ENCODE data around the gene NMUR1.
A peak's percentile ranks its signal among the peaks of the same experiment; 100 is the strongest.

The NMUR1 gene

GRCh38 chr2:231545105-231545902 is 15.1 kb upstream of the NMUR1 start:
- Mint-ChIP-seq H3K4me3 (peak overlapping the region; percentile 93), H3K36me3 (ENCODE audit: low read depth) (peaks cover 40% of the 10 kb centered on the region), H3K4me1 (ENCODE audit: low read depth) (peaks cover 50% of the 10 kb centered on the region), H3K27me3 (ENCODE audit: low read depth) (peaks cover 2% of the 10 kb centered on the region), H3K27ac (peak overlapping the region; percentile 99), H3K9me3 (peaks cover 28% of the 10 kb centered on the region)
- DNase-seq (ENCODE audit: low spot score), result peak; percentile 87

DNA sequence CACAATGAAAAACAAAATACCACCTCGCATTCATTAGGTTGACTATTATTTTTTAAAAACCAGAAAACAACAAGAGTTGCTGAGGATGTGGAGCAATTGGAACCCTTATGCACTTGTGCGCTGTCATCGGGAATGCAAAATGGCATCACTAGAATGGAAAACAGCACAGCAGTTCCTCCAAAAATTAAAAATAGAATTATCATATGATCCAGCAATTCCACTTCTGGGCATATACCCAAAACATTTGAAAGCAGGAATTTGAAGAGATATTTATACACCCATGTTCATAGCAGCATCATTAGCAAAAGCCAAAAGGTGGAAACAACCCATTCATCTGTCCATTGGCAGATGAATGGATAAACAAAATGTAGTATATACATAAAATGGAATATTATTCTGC is 11.9 kb upstream of the NMUR1 start:
- H3K4me1 Mint-ChIP-seq (ENCODE audit: low read depth), result peaks cover 44% of the 10 kb centered on the region
- H3K27me3 Mint-ChIP-seq (ENCODE audit: low read depth), result peaks cover 7% of the 10 kb centered on the region
- no peak for DNase-seq (ENCODE audit: low spot score)
- H3K9me3 Mint-ChIP-seq, result peaks cover 28% of the 10 kb centered on the region
- no peak overlapping the region for H3K4me3 Mint-ChIP-seq
- no peak overlapping the region for H3K27ac Mint-ChIP-seq
- H3K36me3 Mint-ChIP-seq (ENCODE audit: low read depth), result peaks cover 32% of the 10 kb centered on the region

DNA sequence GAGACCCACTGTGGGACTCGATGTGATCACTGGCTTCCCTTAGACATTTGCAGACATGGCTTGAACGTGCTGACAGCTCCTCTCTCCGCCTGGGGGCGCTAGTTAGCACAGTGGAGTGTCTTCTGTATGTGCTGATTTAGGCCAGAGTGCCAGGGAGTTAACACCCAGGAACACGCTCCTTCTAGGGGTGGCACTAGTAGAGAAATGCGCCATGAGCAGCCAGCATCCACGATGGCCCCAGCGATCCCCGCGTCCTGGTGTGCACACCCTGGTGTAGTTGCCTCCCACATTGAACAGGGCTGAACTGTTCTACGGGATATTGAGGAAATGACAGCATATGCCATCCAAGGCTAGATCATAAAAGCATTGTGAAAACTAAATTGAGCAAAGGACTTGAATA is 11.4 kb upstream of the NMUR1 start:
- peaks cover 7% of the 10 kb centered on the region for H3K27me3 Mint-ChIP-seq (ENCODE audit: low read depth)
- no peak overlapping the region for H3K27ac Mint-ChIP-seq
- peaks cover 28% of the 10 kb centered on the region for H3K9me3 Mint-ChIP-seq
- peaks cover 32% of the 10 kb centered on the region for H3K36me3 Mint-ChIP-seq (ENCODE audit: low read depth)
- no peak for DNase-seq (ENCODE audit: low spot score)
- peaks cover 44% of the 10 kb centered on the region for H3K4me1 Mint-ChIP-seq (ENCODE audit: low read depth)
- H3K4me3 Mint-ChIP-seq, result no peak overlapping the region

- H3K36me3 Mint-ChIP-seq (ENCODE audit: low read depth), result peaks cover 20% of the 10 kb centered on the region
- H3K27me3 Mint-ChIP-seq (ENCODE audit: low read depth), result peaks cover 7% of the 10 kb centered on the region
- peaks cover 24% of the 10 kb centered on the region for H3K9me3 Mint-ChIP-seq
- peak overlapping the region; percentile 2 for H3K27ac Mint-ChIP-seq
- peaks cover 28% of the 10 kb centered on the region for H3K4me1 Mint-ChIP-seq (ENCODE audit: low read depth)
- DNase-seq (ENCODE audit: low spot score), result no peak
- no peak overlapping the region for H3K4me3 Mint-ChIP-seq
Measured at GRCh38 chr2:231539991-231540390, 9.7 kb upstream of the NMUR1 start.

- Mint-ChIP-seq H3K27me3 (ENCODE audit: low read depth) (peaks cover 10% of the 10 kb centered on the region), H3K36me3 (ENCODE audit: low read depth) (peaks cover 4% of the 10 kb centered on the region), H3K4me3 (no peak overlapping the region), H3K9me3 (no peaks in the 10 kb centered on the region), H3K27ac (no peak overlapping the region), H3K4me1 (ENCODE audit: low read depth) (peaks cover 22% of the 10 kb centered on the region)
- DNase-seq (ENCODE audit: low spot score), result no peak
Measured at GRCh38 chr2:231535961-231536360, 5.7 kb upstream of the NMUR1 start.

GRCh38 chr2:231533777-231534125 is 3.5 kb upstream of the NMUR1 start:
- DNase-seq (ENCODE audit: low spot score), result no peak
- H3K27ac Mint-ChIP-seq, result no peak overlapping the region
- H3K4me3 Mint-ChIP-seq, result no peak overlapping the region
- peaks cover 14% of the 10 kb centered on the region for H3K27me3 Mint-ChIP-seq (ENCODE audit: low read depth)
- H3K4me1 Mint-ChIP-seq (ENCODE audit: low read depth), result peaks cover 28% of the 10 kb centered on the region
- H3K36me3 Mint-ChIP-seq (ENCODE audit: low read depth), result peaks cover 3% of the 10 kb centered on the region
- H3K9me3 Mint-ChIP-seq, result no peaks in the 10 kb centered on the region

- peaks cover 15% of the 10 kb centered on the region for H3K27me3 Mint-ChIP-seq (ENCODE audit: low read depth)
Measured at GRCh38 chr2:231533086-231533776, 3.0 kb upstream of the NMUR1 start.

GRCh38 chr2:231532756-231533035 is 2.5 kb upstream of the NMUR1 start:
- H3K36me3 Mint-ChIP-seq (ENCODE audit: low read depth), result peaks cover 9% of the 10 kb centered on the region

More at GRCh38 chr2:231533086-231533776, 3.0 kb upstream of the NMUR1 start:
- H3K9me3 Mint-ChIP-seq, result no peaks in the 10 kb centered on the region
- H3K4me1 Mint-ChIP-seq (ENCODE audit: low read depth), result peaks cover 29% of the 10 kb centered on the region
- peaks cover 5% of the 10 kb centered on the region for H3K36me3 Mint-ChIP-seq (ENCODE audit: low read depth)
- peak overlapping the region; percentile 41 for H3K27ac Mint-ChIP-seq
- no peak for DNase-seq (ENCODE audit: low spot score)
- no peak overlapping the region for H3K4me3 Mint-ChIP-seq

GRCh38 chr2:231531883-231532755 is 1.9 kb upstream of the NMUR1 start:
- H3K4me1 Mint-ChIP-seq (ENCODE audit: low read depth), result peaks cover 36% of the 10 kb centered on the region
- H3K9me3 Mint-ChIP-seq, result no peaks in the 10 kb centered on the region
- peaks cover 18% of the 10 kb centered on the region for H3K27me3 Mint-ChIP-seq (ENCODE audit: low read depth)
- no peak for DNase-seq (ENCODE audit: low spot score)
- H3K4me3 Mint-ChIP-seq, result no peak overlapping the region
- no peak overlapping the region for H3K27ac Mint-ChIP-seq
- H3K36me3 Mint-ChIP-seq (ENCODE audit: low read depth), result peaks cover 10% of the 10 kb centered on the region

More at GRCh38 chr2:231532756-231533035, 2.5 kb upstream of the NMUR1 start:
- Mint-ChIP-seq H3K27me3 (ENCODE audit: low read depth) (peaks cover 17% of the 10 kb centered on the region), H3K4me3 (no peak overlapping the region), H3K27ac (no peak overlapping the region), H3K4me1 (ENCODE audit: low read depth) (peaks cover 33% of the 10 kb centered on the region), H3K9me3 (no peaks in the 10 kb centered on the region)
- DNase-seq (ENCODE audit: low spot score), result no peak

- peak overlapping the region; percentile 70 for H3K4me3 Mint-ChIP-seq
- H3K27me3 Mint-ChIP-seq (ENCODE audit: low read depth), result peaks cover 18% of the 10 kb centered on the region
- H3K36me3 Mint-ChIP-seq (ENCODE audit: low read depth), result peaks cover 14% of the 10 kb centered on the region
- H3K27ac Mint-ChIP-seq, result peak overlapping the region; percentile 84
- no peak for DNase-seq (ENCODE audit: low spot score)
- peaks cover 38% of the 10 kb centered on the region for H3K4me1 Mint-ChIP-seq (ENCODE audit: low read depth)
- no peaks in the 10 kb centered on the region for H3K9me3 Mint-ChIP-seq
Measured at GRCh38 chr2:231531466-231531865, 1.2 kb upstream of the NMUR1 start.

- peak overlapping the region; percentile 71 for H3K4me3 Mint-ChIP-seq
- no peak for DNase-seq (ENCODE audit: low spot score)
- H3K9me3 Mint-ChIP-seq, result no peaks in the 10 kb centered on the region
- H3K27me3 Mint-ChIP-seq (ENCODE audit: low read depth), result peaks cover 18% of the 10 kb centered on the region
- peaks cover 26% of the 10 kb centered on the region for H3K36me3 Mint-ChIP-seq (ENCODE audit: low read depth)
- H3K4me1 Mint-ChIP-seq (ENCODE audit: low read depth), result peaks cover 57% of the 10 kb centered on the region
- peak overlapping the region; percentile 57 for H3K27ac Mint-ChIP-seq
Measured at GRCh38 chr2:231528636-231529030, 1.6 kb downstream of the NMUR1 start.

- Mint-ChIP-seq H3K27me3 (ENCODE audit: low read depth) (peaks cover 14% of the 10 kb centered on the region), H3K9me3 (no peaks in the 10 kb centered on the region), H3K4me1 (ENCODE audit: low read depth) (peaks cover 60% of the 10 kb centered on the region), H3K36me3 (ENCODE audit: low read depth) (peaks cover 27% of the 10 kb centered on the region), H3K4me3 (peak overlapping the region; percentile 71), H3K27ac (no peak overlapping the region)
- DNase-seq (ENCODE audit: low spot score), result no peak
Measured at GRCh38 chr2:231527955-231528635, 2.1 kb downstream of the NMUR1 start.

DNA sequence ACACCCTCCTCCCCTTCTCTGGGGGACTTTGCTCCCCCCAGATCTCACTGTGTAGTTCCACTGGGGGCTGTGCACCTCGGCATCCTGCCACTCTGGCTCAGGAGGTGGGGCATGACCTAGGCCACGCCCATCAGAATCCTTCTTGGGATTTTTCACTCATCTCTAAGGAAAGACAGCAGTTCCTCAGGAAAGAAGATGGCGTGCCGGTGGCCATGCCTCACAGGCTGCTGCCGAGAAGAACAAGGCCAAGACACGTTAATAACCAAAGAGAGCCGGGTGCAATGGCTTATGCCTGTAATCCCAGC is 3.2 kb downstream of the NMUR1 start:
- H3K36me3 Mint-ChIP-seq (ENCODE audit: low read depth), result peaks cover 28% of the 10 kb centered on the region
- H3K9me3 Mint-ChIP-seq, result no peaks in the 10 kb centered on the region
- peak overlapping the region; percentile 12 for H3K4me3 Mint-ChIP-seq
- no peak for DNase-seq (ENCODE audit: low spot score)
- no peak overlapping the region for H3K27ac Mint-ChIP-seq
- H3K4me1 Mint-ChIP-seq (ENCODE audit: low read depth), result peaks cover 64% of the 10 kb centered on the region
- peaks cover 14% of the 10 kb centered on the region for H3K27me3 Mint-ChIP-seq (ENCODE audit: low read depth)
